ENCODE measurements around the gene CDC26.
"Not testable (repeated sequence)": the region's sequence is repeated elsewhere in the genome, so short reads cannot be mapped to it uniquely, and the experiment has no call there.

Gene CDC26

GRCh38 chr9:113290052-113290607 is 14.8 kb upstream of the CDC26 start:
- no peak for DNase-seq

- DNase-seq: no peak
Observed at GRCh38 chr9:113289091-113289490, 13.7 kb upstream of the CDC26 start.

- DNase-seq: no peak
Observed at GRCh38 chr9:113281356-113281755, 6.0 kb upstream of the CDC26 start.

GRCh38 chr9:113278840-113279239 is 3.5 kb upstream of the CDC26 start:
- DNase-seq: no peak

GRCh38 chr9:113274474-113275156 is 757 bp downstream of the CDC26 start:
- DNase-seq: no peak

GRCh38 chr9:113269871-113270270 is 5.5 kb downstream of the CDC26 start:
- DNase-seq: no peak

GRCh38 chr9:113269355-113269754 is 6.0 kb downstream of the CDC26 start:
- no peak for DNase-seq

- no peak for DNase-seq
Observed at GRCh38 chr9:113267911-113268566, 7.3 kb downstream of the CDC26 start.

GRCh38 chr9:113266174-113266573 is 9.2 kb downstream of the CDC26 start:
- DNase-seq: no peak

GRCh38 chr9:113261917-113262671 is 13.3 kb downstream of the CDC26 start:
- DNase-seq: no peak

- DNase-seq: no peak
Observed at GRCh38 chr9:113258282-113258681, 17.1 kb downstream of the CDC26 start.

- DNase-seq: no peak
Observed at GRCh38 chr9:113257863-113258262, 17.5 kb downstream of the CDC26 start.

GRCh38 chr9:113255438-113255837 is 19.9 kb downstream of the CDC26 start:
- DNase-seq: no peak

GRCh38 chr9:113254991-113255390 is 20.4 kb downstream of the CDC26 start:
- no peak for DNase-seq

GRCh38 chr9:113250807-113251206 is 24.6 kb downstream of the CDC26 start:
- DNase-seq: no peak

- not testable (repeated sequence) for DNase-seq
Observed at GRCh38 chr9:113249661-113250060, 25.7 kb downstream of the CDC26 start.

GRCh38 chr9:113247640-113248039 is 27.7 kb downstream of the CDC26 start:
- no peak for DNase-seq

- DNase-seq: no peak
Observed at GRCh38 chr9:113246928-113247327, 28.4 kb downstream of the CDC26 start.

- DNase-seq: no peak
Observed at GRCh38 chr9:113245894-113246293, 29.5 kb downstream of the CDC26 start.

GRCh38 chr9:113244556-113244955 is 30.8 kb downstream of the CDC26 start:
- no peak for DNase-seq

- no peak for DNase-seq
Observed at GRCh38 chr9:113241161-113241560, 34.2 kb downstream of the CDC26 start.

- no peak for DNase-seq
Observed at GRCh38 chr9:113238859-113239232, 36.5 kb downstream of the CDC26 start.

- DNase-seq: no peak
Observed at GRCh38 chr9:113238202-113238858, 37.0 kb downstream of the CDC26 start.
